ENCODE results near the gene NLRP9. TPM values are rescaled to one million over a fixed set of nuclear protein-coding genes. Genes with fewer than 3 reads are reported as not detected.

Gene NLRP9
- total and polyA plus RNA-seq, 2 of the 4 experiments (the other 2 are of a cell fraction): not detected

- no peak for TF ChIP-seq NFE2L2 (IDR thresholded peaks at IDR 0.05; ENCODE audit: low read depth, low read length)
These were observed 46.4 kb downstream of the NLRP9 start (continued) for GRCh38 chr19:55691561-55692481.

- intact Hi-C loops (cut with micrococcal nuclease): no loop called here
- WGBS, 2 experiments (ENCODE audit: extremely low coverage in 2 of 2, insufficient read length in 1 of 2): 100% methylated on average over 10 of the region's 31 CpGs; no CpG with 5 or more reads in 1 of the 2 experiments
- in situ Hi-C loops (cut with MboI; ENCODE audit: low sequenced_read_pairs): loop anchor here (25.0 kb wide), 1 partner anchor 446 kb away; the partner anchor contains the start of gene ZNF444
- no peak overlapping the region for H3K23ac ChIP-seq (ENCODE audit: low read depth, low read length)
- dilution Hi-C loops (cut with HindIII; ENCODE audit: low sequenced_read_pairs, unreplicated experiment): no loop called here
- no peak overlapping the region for H2AK9ac ChIP-seq (replicated peaks; ENCODE audit: low read depth, low read length, poor library complexity)
- no peak overlapping the region for H3K4me2 ChIP-seq (ENCODE audit: low read depth, low read length)
- ChIA-PET CTCF (no interaction called here), POLR2A (ENCODE audit: unreplicated experiment) (no interaction called here)
- no peak overlapping the region for H4K91ac ChIP-seq (ENCODE audit: insufficient read depth, low read depth, low read length)
- H3K4me1 ChIP-seq (ENCODE audit: control insufficient read depth, insufficient read depth, low read length): no peaks in the 10 kb centered on the region
- H2BK5ac ChIP-seq (ENCODE audit: low read depth, low read length, poor library complexity, severe bottlenecking): no peak overlapping the region
- H3K56ac ChIP-seq (ENCODE audit: extremely low read depth, insufficient read depth, low read length): no peak overlapping the region
- H2AFZ ChIP-seq (replicated peaks; ENCODE audit: low read length, poor library complexity): no peak overlapping the region
- no peak overlapping the region for H3K9ac ChIP-seq (ENCODE audit: low read depth, low read length)
- no peak overlapping the region for H2BK20ac ChIP-seq (ENCODE audit: low read depth, low read length)
- no peak overlapping the region for H4K8ac ChIP-seq (ENCODE audit: low read depth in 2 of 2, low read length in 2 of 2)
- H3K79me1 ChIP-seq (ENCODE audit: low read depth in 1 of 2, low read length in 2 of 2): peaks cover 6 to 21% of the 10 kb centered on the region in 2 experiments; a peak in 3 of 4 replicates
- H2BK15ac ChIP-seq (ENCODE audit: low read depth, low read length): no peak overlapping the region
- H3K18ac ChIP-seq (ENCODE audit: low read depth, low read length): no peak overlapping the region
- no peaks in the 10 kb centered on the region for H3K27me3 ChIP-seq (ENCODE audit: control insufficient read depth, insufficient read depth, low read length)
- peaks cover 69% of the 10 kb centered on the region for H3K36me3 ChIP-seq (ENCODE audit: control insufficient read depth, insufficient read depth, low read length)
- peaks cover 25% of the 10 kb centered on the region for H4K20me1 ChIP-seq (ENCODE audit: insufficient read depth, low read length)
- no peak overlapping the region for H3K27ac ChIP-seq (ENCODE audit: insufficient read depth, low read length)
- H4K5ac ChIP-seq (ENCODE audit: low read depth, low read length): no peak overlapping the region
- H3K9me3 ChIP-seq (ENCODE audit: control insufficient read depth, insufficient read depth, low read length): no peaks in the 10 kb centered on the region
- H2BK120ac ChIP-seq (ENCODE audit: low read depth, low read length): no peak overlapping the region
- H3K9me1 ChIP-seq (ENCODE audit: insufficient read depth, low read length): no peaks in the 10 kb centered on the region
- no peak for DNase-seq
- H2AK5ac ChIP-seq (ENCODE audit: low read depth, low read length): no peak overlapping the region
- no peak for ATAC-seq (ENCODE audit: low read depth)
- no peak overlapping the region for H3K4me3 ChIP-seq (ENCODE audit: insufficient read depth, low read depth, low read length)
- H3K14ac ChIP-seq (replicated peaks; ENCODE audit: low read depth, low read length): no peak overlapping the region
- H3K4ac ChIP-seq (ENCODE audit: low read depth, low read length): no peak overlapping the region
- no TSS peak for BruUV-seq (replicated peaks)
- TF ChIP-seq FOS (IDR thresholded peaks at IDR 0.05; ENCODE audit: low read depth, low read length) (no peak), MXI1 (IDR thresholded peaks at IDR 0.05; ENCODE audit: borderline replicate concordance, low read depth, low read length) (no peak), CHD1 (IDR thresholded peaks at IDR 0.05; ENCODE audit: low read depth, low read length) (no peak), USF2 (IDR thresholded peaks at IDR 0.05; ENCODE audit: low read depth, low read length) (no peak), RAD21 (IDR thresholded peaks at IDR 0.05; ENCODE audit: low read length) (no peak), MAFK (IDR thresholded peaks at IDR 0.05; ENCODE audit: low read depth, low read length) (no peak), RFX5 (IDR thresholded peaks at IDR 0.05; ENCODE audit: low read depth, low read length) (no peak), BHLHE40 (IDR thresholded peaks at IDR 0.05; ENCODE audit: low read depth, low read length) (no peak), CTCF (conservative IDR thresholded peaks at IDR 0.05; ENCODE audit: low read depth, low read length) (no peak), MAZ (IDR thresholded peaks at IDR 0.05; ENCODE audit: borderline replicate concordance, low read depth, low read length) (no peak), CEBPB (IDR thresholded peaks at IDR 0.05; ENCODE audit: low read depth, low read length) (no peak)
These were observed 47.2 kb downstream of the NLRP9 start for GRCh38 chr19:55690769-55691545.

All from IMR-90 (cell line).